Neural progenitor cell (in vitro differentiated cells): ENCODE data around the gene LAD1.
A peak's percentile ranks its signal among the peaks of the same experiment; 100 is the strongest.

ENCODE experiments used
- CTCF ChIP-seq: fragments of 200-600 bp; sonication (generic); IDR thresholded peaks from 2 replicates; pipeline ENCODE4 v1.5.1; 2017; ENCODE audit warnings: antibody characterized with exemption, mild to moderate bottlenecking
- EZH2 ChIP-seq: fragments of 200-600 bp; sonication (generic); IDR thresholded peaks from 2 replicates; pipeline ENCODE4 v1.6.1; 2017; ENCODE audit warnings: antibody characterized with exemption, mild to moderate bottlenecking, moderate library complexity
- EZH2phosphoT487 ChIP-seq: fragments of 200-600 bp; sonication (generic); IDR thresholded peaks from 2 replicates; pipeline ENCODE4 v1.6.1; 2017; ENCODE audit warnings: antibody characterized with exemption

DNA sequence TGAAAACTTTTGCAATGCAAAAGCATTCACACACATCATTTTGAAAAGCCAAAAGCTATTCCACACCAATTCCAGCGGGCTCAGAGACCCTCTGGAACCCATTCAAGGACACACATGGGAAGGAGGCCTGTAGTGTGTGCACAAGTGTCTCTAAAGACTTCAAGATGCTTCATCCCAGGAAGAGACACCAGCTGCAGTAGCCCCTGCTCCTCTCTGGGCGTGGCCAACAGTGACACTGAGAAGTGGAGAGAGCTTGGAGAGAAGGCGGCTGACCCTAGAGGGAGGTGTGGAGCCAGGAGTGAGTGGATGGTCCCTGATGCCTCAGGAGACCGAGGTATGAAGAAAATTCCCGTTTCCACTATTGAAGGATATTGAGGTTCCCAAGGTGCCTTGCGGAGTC lies 37.3 kb upstream of the LAD1 start:
- TF ChIP-seq CTCF (peak; percentile 12), EZH2 (no peak), EZH2phosphoT487 (no peak)
